Endodermal cell (in vitro differentiated cells): ENCODE data around the gene ALAS1. TPM values are rescaled to one million over a fixed set of nuclear protein-coding genes. Genes with fewer than 3 reads are reported as not detected.

Experiments
- DNase-seq: peaks from one replicate; pipeline ENCODE4 v3.0.0-alpha.2; 2017
- H3K27ac ChIP-seq: 2 replicates; pipeline ENCODE4 v1.5.1; 2013; ENCODE audit warnings: mild to moderate bottlenecking, low read depth, low read length, moderate library complexity
- H3K27me3 ChIP-seq: 2 replicates; pipeline ENCODE4 v1.6.1; 2013; ENCODE audit warnings: mild to moderate bottlenecking, low read length, moderate library complexity; ENCODE audit not compliant: insufficient read depth, control insufficient read depth, poor library complexity, severe bottlenecking
- H3K36me3 ChIP-seq: 2 replicates; pipeline ENCODE4 v1.7.0; 2013; ENCODE audit warnings: mild to moderate bottlenecking, low read length, moderate library complexity; ENCODE audit not compliant: control insufficient read depth, insufficient read depth
- H3K4me1 ChIP-seq: one replicate; pipeline ENCODE4 v1.7.0; 2013; ENCODE audit warnings: low read length; ENCODE audit not compliant: control insufficient read depth, insufficient read depth
- H3K4me3 ChIP-seq: 2 replicates; pipeline ENCODE4 v1.5.1; 2013; ENCODE audit warnings: mild to moderate bottlenecking, low read length, moderate library complexity
- H3K9ac ChIP-seq: 2 replicates; pipeline ENCODE4 v1.6.1; 2013; ENCODE audit warnings: mild to moderate bottlenecking, low read length, moderate library complexity; ENCODE audit not compliant: poor library complexity, severe bottlenecking; ENCODE audit errors: extremely low read depth
- H3K9me3 ChIP-seq: 2 replicates; pipeline ENCODE4 v1.6.1; 2013; ENCODE audit warnings: mild to moderate bottlenecking, low read length, moderate library complexity; ENCODE audit not compliant: control insufficient read depth
- H3K27ac Mint-ChIP-seq: 2 replicates; pipeline ENCODE4 v1.8.0; 2020; ENCODE audit warnings: mixed read lengths
- H3K27me3 Mint-ChIP-seq: 2 replicates; pipeline ENCODE4 v1.8.0; 2021; ENCODE audit warnings: mild to moderate bottlenecking, mixed read lengths; ENCODE audit not compliant: insufficient read depth
- H3K36me3 Mint-ChIP-seq: 2 replicates; pipeline ENCODE4 v1.8.0; 2020; ENCODE audit warnings: low read depth, mixed read lengths
- H3K4me1 Mint-ChIP-seq: 2 replicates; pipeline ENCODE4 v1.8.0; 2020; ENCODE audit warnings: mixed read lengths
- H3K4me3 Mint-ChIP-seq: 2 replicates; pipeline ENCODE4 v1.8.0; 2020; ENCODE audit warnings: mild to moderate bottlenecking, moderate library complexity, mixed read lengths
- H3K9me3 Mint-ChIP-seq: 2 replicates; pipeline ENCODE4 v1.8.0; 2020; ENCODE audit warnings: mild to moderate bottlenecking, mixed read lengths
- CTCF ChIP-seq: fragments of 200-600 bp; sonication (generic); conservative IDR thresholded peaks from 2 replicates; pipeline ENCODE4 v1.5.0; 2021; ENCODE audit warnings: antibody characterized with exemption, mild to moderate bottlenecking
- WGBS, 2 experiments: methylation state at CpG; one replicate each; pipeline versions ENCODE4 v1.1.5 to v1.1.7; 2013; ENCODE audit warnings: missing lambda C conversion rate in 2 of 2, mixed read lengths in 1 of 2; ENCODE audit not compliant: insufficient coverage in 1 of 2, insufficient read length in 1 of 2; 5-methylcytosine and 5-hydroxymethylcytosine counted together
- total RNA-seq, 2 donors: library from RNA; stranded (reverse); fragmentation: NEBNext Ultra II Directional in 1 of 2; extraction: Animal tissue kit (Norgen Biotek cat#: 25700) in 1 of 2; gene quantifications; 2 replicates in 1 of 2; 3 replicates in 1 of 2; pipeline ENCODE4 v1.2.1, GENCODE V29; 2021

Gene ALAS1
- total RNA-seq, 2 donors from 2014 or later: 33.6 to 50.1 TPM

DNA sequence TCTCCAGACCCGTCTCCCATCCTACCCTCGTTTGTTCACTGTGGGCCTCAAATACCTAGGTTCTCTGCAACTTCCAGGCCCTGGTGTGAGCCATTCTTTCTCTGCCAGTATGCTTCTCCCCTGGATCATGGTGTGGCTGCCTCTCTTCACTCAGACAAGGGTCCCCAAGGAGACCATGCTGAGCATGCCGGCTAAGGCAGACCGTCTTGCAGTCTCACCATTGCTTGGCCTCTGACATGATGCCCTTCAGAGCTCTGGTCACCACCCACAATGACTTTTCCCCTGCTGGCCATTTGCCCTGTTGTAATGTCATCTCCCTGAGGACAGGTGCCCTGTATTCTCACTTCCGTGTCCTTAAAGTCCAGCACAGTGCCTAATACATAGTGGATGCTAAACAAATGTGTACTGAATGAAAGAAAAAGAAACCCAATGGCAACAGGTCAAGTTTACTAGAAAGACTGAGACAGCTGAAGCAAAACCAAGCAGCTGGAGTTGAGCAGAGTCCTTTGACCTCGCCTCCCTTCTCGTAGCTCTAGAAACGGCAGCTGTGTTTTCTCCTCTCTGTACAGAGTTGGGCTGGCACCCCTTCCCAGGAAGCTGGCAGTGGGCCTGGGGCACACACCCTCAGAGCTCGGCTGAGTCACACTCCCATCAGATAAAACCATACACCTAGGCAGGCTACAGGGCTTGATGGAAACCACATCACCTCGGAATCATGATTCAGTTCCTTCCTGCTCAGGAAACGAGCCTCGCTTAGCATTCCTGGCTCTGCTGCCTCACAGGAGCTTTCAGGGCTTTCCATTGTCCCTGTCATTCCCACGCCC is 18.8 kb downstream of the ALAS1 start:
- Mint-ChIP-seq H3K27me3 (no peaks in the 10 kb centered on the region), H3K36me3 (peaks cover 36% of the 10 kb centered on the region), H3K9me3 (no peaks in the 10 kb centered on the region), H3K27ac (no peak overlapping the region), H3K4me1 (peaks cover 10% of the 10 kb centered on the region), H3K4me3 (no peak overlapping the region)
- H3K36me3 ChIP-seq: peaks cover 34% of the 10 kb centered on the region
- no peak overlapping the region for H3K9ac ChIP-seq
- no peaks in the 10 kb centered on the region for H3K9me3 ChIP-seq
- no peak overlapping the region for H3K4me3 ChIP-seq
- peaks cover 8% of the 10 kb centered on the region for H3K4me1 ChIP-seq
- no peak for DNase-seq
- no peak for TF ChIP-seq CTCF
- no peak overlapping the region for H3K27ac ChIP-seq
- H3K27me3 ChIP-seq: no peaks in the 10 kb centered on the region
- WGBS, 2 experiments: 84 to 90% methylated on average over 11 to 13 of the region's 13 CpGs

GRCh38 chr3:52217409-52217805 is 19.4 kb downstream of the ALAS1 start:
- Mint-ChIP-seq H3K36me3 (peaks cover 30% of the 10 kb centered on the region), H3K27me3 (no peaks in the 10 kb centered on the region), H3K9me3 (no peaks in the 10 kb centered on the region), H3K4me3 (no peak overlapping the region), H3K4me1 (peaks cover 10% of the 10 kb centered on the region), H3K27ac (no peak overlapping the region)
- 90 to 92% methylated on average over 6 to 10 of the region's 10 CpGs for WGBS, 2 experiments
- H3K9me3 ChIP-seq: no peaks in the 10 kb centered on the region
- H3K4me1 ChIP-seq: peaks cover 8% of the 10 kb centered on the region
- peaks cover 28% of the 10 kb centered on the region for H3K36me3 ChIP-seq
- H3K4me3 ChIP-seq: no peak overlapping the region
- H3K27me3 ChIP-seq: no peaks in the 10 kb centered on the region
- peak; percentile 50 for DNase-seq
- H3K27ac ChIP-seq: no peak overlapping the region
- H3K9ac ChIP-seq: no peak overlapping the region
- no peak for TF ChIP-seq CTCF

GRCh38 chr3:52218026-52218425 is 20.1 kb downstream of the ALAS1 start:
- Mint-ChIP-seq H3K4me3 (no peak overlapping the region), H3K4me1 (peaks cover 10% of the 10 kb centered on the region), H3K27ac (no peak overlapping the region), H3K27me3 (no peaks in the 10 kb centered on the region), H3K36me3 (peaks cover 25% of the 10 kb centered on the region), H3K9me3 (no peaks in the 10 kb centered on the region)
- H3K4me1 ChIP-seq: peaks cover 8% of the 10 kb centered on the region
- H3K27me3 ChIP-seq: no peaks in the 10 kb centered on the region
- no peak for DNase-seq
- no peak overlapping the region for H3K27ac ChIP-seq
- 90 to 92% methylated on average over 3 of the region's 3 CpGs for WGBS, 2 experiments
- H3K4me3 ChIP-seq: no peak overlapping the region
- H3K9ac ChIP-seq: no peak overlapping the region
- TF ChIP-seq CTCF: no peak
- no peaks in the 10 kb centered on the region for H3K9me3 ChIP-seq
- peaks cover 24% of the 10 kb centered on the region for H3K36me3 ChIP-seq
